ENCODE data around the gene PAPPA2. TPM values are rescaled to one million over a fixed set of nuclear protein-coding genes. Genes with fewer than 3 reads are reported as not detected.

PAPPA2 gene
- total and polyA plus RNA-seq, 2 of the 4 experiments (the other 2 are of a cell fraction): 0.10 to 0.18 TPM

DNA sequence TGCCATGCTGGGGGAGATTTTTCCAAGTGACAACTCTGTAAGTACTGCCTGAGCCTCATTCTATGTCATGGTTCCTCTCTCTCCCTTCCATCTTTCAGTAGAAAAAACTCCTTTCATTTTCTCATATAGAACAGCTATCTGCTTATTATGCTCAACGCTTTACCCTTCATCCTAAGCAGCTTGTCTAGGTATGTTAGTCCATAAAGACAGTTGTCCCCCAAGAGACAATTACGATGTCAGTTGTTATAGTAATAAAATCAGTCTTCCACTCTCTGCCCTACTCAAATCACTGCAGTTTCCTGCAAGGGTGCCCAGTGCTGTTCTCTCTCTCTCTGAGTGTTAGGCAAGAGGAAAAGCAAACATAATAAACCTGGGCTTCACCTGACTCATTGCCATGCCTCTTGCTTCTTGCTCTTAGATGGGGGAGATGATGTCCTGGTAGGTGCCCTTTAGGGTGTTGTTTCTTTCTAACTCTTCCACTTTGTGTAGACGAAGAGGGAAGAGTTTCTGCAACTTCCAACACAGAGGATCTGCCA lies 59.4 kb downstream of the PAPPA2 start:
- no peak overlapping the region for H3K56ac ChIP-seq (ENCODE audit: extremely low read depth, insufficient read depth, low read length)
- BruUV-seq (replicated peaks): no TSS peak
- H4K5ac ChIP-seq (ENCODE audit: low read depth, low read length): no peak overlapping the region
- WGBS, 2 experiments (ENCODE audit: extremely low coverage in 2 of 2, insufficient read length in 1 of 2): no CpG with 5 or more reads among the region's 3 CpGs
- H3K23ac ChIP-seq (ENCODE audit: low read depth, low read length): no peak overlapping the region
- H3K18ac ChIP-seq (ENCODE audit: low read depth, low read length): no peak overlapping the region
- no peaks in the 10 kb centered on the region for H3K4me1 ChIP-seq (ENCODE audit: control insufficient read depth, insufficient read depth, low read length)
- H3K27ac ChIP-seq (ENCODE audit: insufficient read depth, low read length): no peak overlapping the region
- H2AK9ac ChIP-seq (replicated peaks; ENCODE audit: low read depth, low read length, poor library complexity): no peak overlapping the region
- H4K91ac ChIP-seq (ENCODE audit: insufficient read depth, low read depth, low read length): no peak overlapping the region
- H2AFZ ChIP-seq (replicated peaks; ENCODE audit: low read length, poor library complexity): no peak overlapping the region
- H2BK15ac ChIP-seq (ENCODE audit: low read depth, low read length): no peak overlapping the region
- H3K36me3 ChIP-seq (ENCODE audit: control insufficient read depth, insufficient read depth, low read length): no peaks in the 10 kb centered on the region
- no peaks in the 10 kb centered on the region for H3K79me1 ChIP-seq (ENCODE audit: low read depth in 1 of 2, low read length in 2 of 2)
- no peak overlapping the region for H3K4me3 ChIP-seq (ENCODE audit: insufficient read depth, low read depth, low read length)
- H3K9me1 ChIP-seq (ENCODE audit: insufficient read depth, low read length): no peaks in the 10 kb centered on the region
- CTCF ChIA-PET: no interaction called here
- H2BK5ac ChIP-seq (ENCODE audit: low read depth, low read length, poor library complexity, severe bottlenecking): no peak overlapping the region
- POLR2A ChIA-PET (ENCODE audit: unreplicated experiment): no interaction called here
- H3K27me3 ChIP-seq (ENCODE audit: control insufficient read depth, insufficient read depth, low read length): no peaks in the 10 kb centered on the region
- no peak overlapping the region for H3K4ac ChIP-seq (ENCODE audit: low read depth, low read length)
- in situ Hi-C loops (cut with MboI; ENCODE audit: low sequenced_read_pairs): no loop called here
- ATAC-seq (ENCODE audit: low read depth) (no peak), DNase-seq (no peak)
- no peak overlapping the region for H3K4me2 ChIP-seq (ENCODE audit: low read depth, low read length)
- H3K9me3 ChIP-seq (ENCODE audit: control insufficient read depth, insufficient read depth, low read length): peaks cover 5% of the 10 kb centered on the region; the same call in 1 of the 2 replicates
- no peak overlapping the region for H4K8ac ChIP-seq (ENCODE audit: low read depth in 2 of 2, low read length in 2 of 2)
- TF ChIP-seq CHD1 (IDR thresholded peaks at IDR 0.05; ENCODE audit: low read depth, low read length): no peak
- TF ChIP-seq RCOR1 (IDR thresholded peaks at IDR 0.05; ENCODE audit: insufficient replicate concordance, low read length): no peak
- no peak for TF ChIP-seq RFX5 (IDR thresholded peaks at IDR 0.05; ENCODE audit: low read depth, low read length)
- TF ChIP-seq SMC3 (IDR thresholded peaks at IDR 0.05; ENCODE audit: low read depth, low read length): no peak
- intact Hi-C loops (cut with micrococcal nuclease): no loop called here
- dilution Hi-C loops (cut with HindIII; ENCODE audit: low sequenced_read_pairs, unreplicated experiment): no loop called here
- no peak overlapping the region for H2BK120ac ChIP-seq (ENCODE audit: low read depth, low read length)
- no peak overlapping the region for H2AK5ac ChIP-seq (ENCODE audit: low read depth, low read length)
- H4K20me1 ChIP-seq (ENCODE audit: insufficient read depth, low read length): no peaks in the 10 kb centered on the region
- no peak overlapping the region for H3K14ac ChIP-seq (replicated peaks; ENCODE audit: low read depth, low read length)
- H2BK20ac ChIP-seq (ENCODE audit: low read depth, low read length): no peak overlapping the region
- no peak overlapping the region for H3K9ac ChIP-seq (ENCODE audit: low read depth, low read length)
